Spleen (tissue), 7 donors: ENCODE measurements around the gene TTLL11.

Experiments used
- POLR2A ChIP-seq, 3 donors: fragments of 450-650 bp; IDR thresholded peaks; one replicate each; pipeline ENCODE4 v1.5.1; 2017; ENCODE audit warnings: antibody characterized with exemption in 3 of 3, mild to moderate bottlenecking in 1 of 3
- TF ChIP-seq, protein P1 (sequence below), 11 experiments: fragments of 200-600 bp in 7 of 11; fragments of 450-650 bp in 4 of 11; sonication (generic) in 4 of 11; IDR thresholded peaks in 8 of 11; conservative IDR thresholded peaks in 3 of 11; 1 replicate in 7 of 11; 2 replicates in 4 of 11; pipeline versions ENCODE4 v1.4.0 to v1.8.0; 2016 to 2021; ENCODE audit warnings: antibody characterized with exemption in 11 of 11, inconsistent platforms in 4 of 11, mild to moderate bottlenecking in 1 of 11
- donor health status: DM: no; HTN: no; CAD: no; lungs with moderate emphysema.
- donor health status: DM: no; HTN: no; CAD: no.
- donor health status: DM: no; HTN: no; CAD: no.

DNA sequence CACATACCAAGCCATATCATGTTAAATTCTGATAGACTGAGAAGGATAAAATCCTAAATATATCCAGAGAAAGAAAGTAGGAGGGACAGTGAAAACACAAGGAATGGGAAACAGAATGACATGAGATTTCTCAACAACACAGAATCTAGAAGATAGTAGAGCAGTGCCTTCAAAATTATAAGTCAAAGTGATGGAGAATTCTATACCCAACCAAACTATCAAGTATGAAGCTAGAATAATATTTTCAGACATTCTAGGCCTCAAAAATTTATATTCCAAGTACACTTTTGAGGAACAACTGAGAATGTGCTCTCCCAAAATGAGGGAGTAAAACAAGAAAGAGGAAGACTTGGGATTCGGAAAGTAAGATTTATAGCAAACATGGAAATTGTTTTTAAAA, 10.9 kb upstream of the TTLL11 start:
- TF ChIP-seq, protein P1, sequence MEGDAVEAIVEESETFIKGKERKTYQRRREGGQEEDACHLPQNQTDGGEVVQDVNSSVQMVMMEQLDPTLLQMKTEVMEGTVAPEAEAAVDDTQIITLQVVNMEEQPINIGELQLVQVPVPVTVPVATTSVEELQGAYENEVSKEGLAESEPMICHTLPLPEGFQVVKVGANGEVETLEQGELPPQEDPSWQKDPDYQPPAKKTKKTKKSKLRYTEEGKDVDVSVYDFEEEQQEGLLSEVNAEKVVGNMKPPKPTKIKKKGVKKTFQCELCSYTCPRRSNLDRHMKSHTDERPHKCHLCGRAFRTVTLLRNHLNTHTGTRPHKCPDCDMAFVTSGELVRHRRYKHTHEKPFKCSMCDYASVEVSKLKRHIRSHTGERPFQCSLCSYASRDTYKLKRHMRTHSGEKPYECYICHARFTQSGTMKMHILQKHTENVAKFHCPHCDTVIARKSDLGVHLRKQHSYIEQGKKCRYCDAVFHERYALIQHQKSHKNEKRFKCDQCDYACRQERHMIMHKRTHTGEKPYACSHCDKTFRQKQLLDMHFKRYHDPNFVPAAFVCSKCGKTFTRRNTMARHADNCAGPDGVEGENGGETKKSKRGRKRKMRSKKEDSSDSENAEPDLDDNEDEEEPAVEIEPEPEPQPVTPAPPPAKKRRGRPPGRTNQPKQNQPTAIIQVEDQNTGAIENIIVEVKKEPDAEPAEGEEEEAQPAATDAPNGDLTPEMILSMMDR (IDR thresholded peaks at IDR 0.05 in 8 of 11, conservative IDR thresholded peaks at IDR 0.05 in 3 of 11): no peak
- TF ChIP-seq POLR2A (IDR thresholded peaks at IDR 0.05): no peak
